Measurements from ENCODE around the gene STKLD1. TPM values are rescaled to one million over a fixed set of nuclear protein-coding genes. Genes with fewer than 3 reads are reported as not detected.
"Not testable (repeated sequence)": the region's sequence is repeated elsewhere in the genome, so short reads cannot be mapped to it uniquely, and the experiment has no call there.

STKLD1 gene
- total and polyA plus RNA-seq, 12 donors = 0.17 to 1.7 (median 0.68) TPM; not detected in 2

GRCh38 chr9:133333566-133333965 lies 42.6 kb upstream of the STKLD1 start:
- WGBS, 2 donors = 92 to 93% methylated on average over 10 of the region's 10 CpGs
- no peaks in the 10 kb centered on the region for H3K27me3 ChIP-seq
- intact Hi-C loops (cut with DNase I) = loop anchor here in 5 of 10 donors (5.0 to 10.0 kb wide), 5 partner anchors 44 to 299 kb away; partner anchors contain the start of genes GTF3C5 (in 1 of the 5), STKLD1 (in 1 of the 5) and SURF4 (in 1 of the 5)
- peaks cover 0 to 53% (median 33%) of the 10 kb centered on the region in 9 donors for H3K36me3 ChIP-seq
- no peak for ATAC-seq
- H3K4me3 ChIP-seq = no peak overlapping the region
- DNase-seq = no peak
- H3K4me1 ChIP-seq = peaks cover 4 to 30% (median 21%) of the 10 kb centered on the region in 9 donors
- TF ChIP-seq CTCF (IDR thresholded peaks at IDR 0.05) = no peak
- H3K27ac ChIP-seq = no peak overlapping the region
- no peaks in the 10 kb centered on the region for H3K9me3 ChIP-seq

GRCh38 chr9:133334161-133334560 lies 42.0 kb upstream of the STKLD1 start:
- Histone ChIP-seq H3K4me3 (no peak overlapping the region), H3K36me3 (peaks cover 0 to 58% (median 33%) of the 10 kb centered on the region in 9 donors), H3K27ac (no peak overlapping the region), H3K4me1 (peaks cover 4 to 36% (median 21%) of the 10 kb centered on the region in 9 donors), H3K9me3 (no peaks in the 10 kb centered on the region), H3K27me3 (no peaks in the 10 kb centered on the region)
- DNase-seq = no peak
- 89 to 90% methylated on average over 6 of the region's 6 CpGs for WGBS, 2 donors
- no peak for ATAC-seq
- no peak for TF ChIP-seq CTCF (IDR thresholded peaks at IDR 0.05)
- intact Hi-C loops (cut with DNase I) = loop anchor here in 5 of 10 donors (5.0 to 10.0 kb wide), 5 partner anchors 43 to 299 kb away; partner anchors contain the start of genes GTF3C5 (in 1 of the 5), STKLD1 (in 1 of the 5) and SURF4 (in 1 of the 5)

GRCh38 chr9:133334888-133335287 lies 41.3 kb upstream of the STKLD1 start:
- Histone ChIP-seq H3K4me1 (peaks cover 4 to 44% (median 22%) of the 10 kb centered on the region in 9 donors), H3K36me3 (peaks cover 0 to 62% (median 33%) of the 10 kb centered on the region in 9 donors), H3K4me3 (peak overlapping the region in 9 of 10 donors; percentile 69 to 95 (median 82))
- DNase-seq, ATAC-seq, H3K9me3 ChIP-seq, H3K27ac ChIP-seq, H3K27me3 ChIP-seq: not testable (repeated sequence)
- 89 to 90% methylated on average over 11 of the region's 11 CpGs for WGBS, 2 donors
- intact Hi-C loops (cut with DNase I) = loop anchor here in 6 of 10 donors (5.0 to 10.0 kb wide), 6 partner anchors 37 to 300 kb away; partner anchors contain the start of genes STKLD1 (in 2 of the 6), SURF4 (in 2 of the 6) and GTF3C5 (in 1 of the 6)

- peaks cover 4 to 57% (median 23%) of the 10 kb centered on the region in 9 donors for H3K4me1 ChIP-seq
- peak; percentile 94 to 96 (median 96) for ATAC-seq
- TF ChIP-seq CTCF (IDR thresholded peaks at IDR 0.05) = no peak
- H3K27ac ChIP-seq = peak within 1 kb of the TSS in 9 of 10 donors; percentile 63 to 85 (median 82)
- WGBS, 2 donors = 3% methylated on average over 70 of the region's 70 CpGs
- peak; percentile 91 for DNase-seq
- intact Hi-C loops (cut with DNase I) = loop anchor here in 3 of 10 donors (5.0 to 10.0 kb wide), 4 partner anchors 36 to 301 kb away; partner anchors contain the start of genes GTF3C5 (in 1 of the 3), STKLD1 (in 1 of the 3) and SURF4 (in 1 of the 3)
- H3K36me3 ChIP-seq = peaks cover 0 to 62% (median 37%) of the 10 kb centered on the region in 9 donors
- no peaks in the 10 kb centered on the region for H3K9me3 ChIP-seq
- H3K27me3 ChIP-seq = no peaks in the 10 kb centered on the region
- peak within 1 kb of the TSS; percentile 69 to 95 (median 82) for H3K4me3 ChIP-seq
These were observed 40.0 kb upstream of the STKLD1 start, which contains the start of gene SURF6 for GRCh38 chr9:133335924-133336811. TSS of gene SURF6 (minus strand) at chr9:133336188. CDS start at chr9:133336132, 56 bp downstream.
